Pulmonary artery endothelial cell (primary cell): ENCODE data around the gene IGF2BP3. TPM values are rescaled to one million over a fixed set of nuclear protein-coding genes. Genes with fewer than 3 reads are reported as not detected.

Experiments
- DNase-seq: peaks from one replicate; pipeline ENCODE4 v3.0.0-alpha.2; 2011; ENCODE audit warnings: low read depth, low spot score
- total RNA-seq: library from RNA; depleted of rRNA; stranded (reverse); fragments of >200 nt; gene quantifications from 2 replicates; pipeline ENCODE4 v1.2.3, GENCODE V29; 2014

Gene IGF2BP3
- total RNA-seq, 1 donor from 2014 or later: 81.2 TPM

- DNase-seq: no peak
Measured at GRCh38 chr7:23472556-23472955, 2.3 kb upstream of the IGF2BP3 start.

GRCh38 chr7:23472046-23472445 lies 1.8 kb upstream of the IGF2BP3 start:
- no peak for DNase-seq

GRCh38 chr7:23471106-23471859 lies 992 bp upstream of the IGF2BP3 start:
- DNase-seq: no peak

- DNase-seq: no peak
Measured at GRCh38 chr7:23469961-23470250, 385 bp downstream of the IGF2BP3 start.

GRCh38 chr7:23469150-23469960 lies 936 bp downstream of the IGF2BP3 start:
- no peak for DNase-seq

- DNase-seq: no peak
Measured at GRCh38 chr7:23468526-23469149, 1.7 kb downstream of the IGF2BP3 start.

- no peak for DNase-seq
Measured at GRCh38 chr7:23467806-23468525, 2.3 kb downstream of the IGF2BP3 start.

GRCh38 chr7:23467291-23467805 lies 2.9 kb downstream of the IGF2BP3 start:
- no peak for DNase-seq

GRCh38 chr7:23462846-23463245 lies 7.4 kb downstream of the IGF2BP3 start:
- DNase-seq: peak; percentile 27

- no peak for DNase-seq
Measured at GRCh38 chr7:23458044-23458443, 12.2 kb downstream of the IGF2BP3 start.

GRCh38 chr7:23456093-23456492 lies 14.2 kb downstream of the IGF2BP3 start:
- no peak for DNase-seq

GRCh38 chr7:23454881-23455526 lies 15.3 kb downstream of the IGF2BP3 start:
- DNase-seq: no peak

GRCh38 chr7:23450518-23450917 lies 19.8 kb downstream of the IGF2BP3 start:
- no peak for DNase-seq

- no peak for DNase-seq
Measured at GRCh38 chr7:23449941-23450340, 20.4 kb downstream of the IGF2BP3 start.

- DNase-seq: no peak
Measured at GRCh38 chr7:23445326-23445725, 25.0 kb downstream of the IGF2BP3 start.

GRCh38 chr7:23443974-23444373 lies 26.3 kb downstream of the IGF2BP3 start:
- no peak for DNase-seq

GRCh38 chr7:23438171-23438570 lies 32.1 kb downstream of the IGF2BP3 start:
- DNase-seq: no peak

GRCh38 chr7:23434147-23434917 lies 36.0 kb downstream of the IGF2BP3 start:
- no peak for DNase-seq

- DNase-seq: no peak
Measured at GRCh38 chr7:23431702-23432199, 38.5 kb downstream of the IGF2BP3 start.

- no peak for DNase-seq
Measured at GRCh38 chr7:23430893-23431259, 39.4 kb downstream of the IGF2BP3 start.
